HG03066 (cell line): ENCODE data around the gene LELP1.
"Not testable (repeated sequence)": the region's sequence is repeated elsewhere in the genome, so short reads cannot be mapped to it uniquely, and the experiment has no call there.

Experiments
- ATAC-seq: cut with Tn5 transposase; IDR thresholded peaks from one replicate; pipeline ENCODE4 v1.9.1; 2021; ENCODE audit warnings: low read depth; ENCODE audit not compliant: unreplicated experiment

Gene LELP1

GRCh38 chr1:153203130-153203529, at the start of gene LELP1:
Gene LELP1, plus strand, starts transcription at chr1:153203430. Its CDS starts 1,278 bp downstream, at chr1:153204708.
- ATAC-seq = no peak

DNA sequence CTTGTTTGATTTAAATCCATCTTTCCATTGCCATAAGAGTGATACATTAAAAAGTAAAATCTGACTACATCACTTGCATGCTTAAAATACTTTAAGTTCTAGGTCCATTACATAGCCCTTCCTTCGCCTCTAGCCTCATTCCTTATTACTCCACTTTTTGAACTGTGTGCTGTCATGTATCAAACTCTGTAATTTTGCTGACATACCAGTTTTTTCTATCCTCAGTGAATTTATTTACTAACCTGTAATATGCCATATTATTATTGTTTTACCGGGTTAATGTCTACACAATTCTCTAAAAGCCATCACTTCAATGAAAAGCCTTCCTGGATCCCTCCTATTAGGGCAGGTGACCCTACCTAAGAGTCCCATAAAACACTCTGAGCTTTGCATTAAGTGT, 47.7 kb upstream of the LELP1 start:
- no peak for ATAC-seq

- ATAC-seq = no peak
These were observed 34.5 kb upstream of the LELP1 start for GRCh38 chr1:153168686-153169085.

DNA sequence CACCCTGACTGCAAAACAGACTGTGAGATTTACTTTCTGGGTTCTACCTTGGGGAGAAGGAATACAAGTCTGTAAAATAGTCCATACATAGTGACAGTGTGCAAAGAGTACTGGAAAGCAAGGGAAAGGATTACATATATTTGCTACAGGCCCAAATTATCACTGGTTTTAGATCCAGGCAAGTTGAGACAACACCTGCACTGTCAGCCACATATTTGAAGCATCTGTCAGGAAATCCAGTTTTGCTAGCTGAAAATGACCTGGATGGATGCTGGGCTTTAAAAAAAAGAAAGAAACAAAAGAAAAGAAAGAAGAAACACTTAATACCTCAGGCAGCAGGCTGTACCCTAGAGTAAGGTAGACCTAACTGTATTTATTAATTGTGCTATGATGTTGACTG, 28.6 kb upstream of the LELP1 start:
- no peak for ATAC-seq

GRCh38 chr1:153178922-153179321, 24.3 kb upstream of the LELP1 start:
- no peak for ATAC-seq

GRCh38 chr1:153180556-153180955, 22.7 kb upstream of the LELP1 start:
- ATAC-seq = no peak

GRCh38 chr1:153188301-153188700, 14.9 kb upstream of the LELP1 start:
- not testable (repeated sequence) for ATAC-seq

DNA sequence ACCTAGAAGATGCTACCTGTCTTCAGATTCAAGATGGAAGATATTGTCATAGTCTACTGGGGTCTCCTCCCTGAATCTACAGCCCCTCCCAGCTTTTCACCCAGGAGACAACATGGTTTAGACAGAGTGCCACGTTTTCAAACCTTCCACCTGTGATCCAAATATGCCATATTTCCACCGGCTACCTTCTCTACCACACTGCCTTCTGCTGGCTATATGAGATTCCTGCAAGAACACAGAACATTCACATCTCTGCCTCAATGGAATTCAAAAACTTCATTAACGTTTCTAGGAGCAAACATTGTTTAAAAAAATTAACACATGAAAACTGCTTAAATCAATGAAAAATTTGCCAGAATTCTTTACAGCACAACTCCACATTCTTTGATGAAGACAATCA, 12.9 kb upstream of the LELP1 start:
- ATAC-seq = no peak

DNA sequence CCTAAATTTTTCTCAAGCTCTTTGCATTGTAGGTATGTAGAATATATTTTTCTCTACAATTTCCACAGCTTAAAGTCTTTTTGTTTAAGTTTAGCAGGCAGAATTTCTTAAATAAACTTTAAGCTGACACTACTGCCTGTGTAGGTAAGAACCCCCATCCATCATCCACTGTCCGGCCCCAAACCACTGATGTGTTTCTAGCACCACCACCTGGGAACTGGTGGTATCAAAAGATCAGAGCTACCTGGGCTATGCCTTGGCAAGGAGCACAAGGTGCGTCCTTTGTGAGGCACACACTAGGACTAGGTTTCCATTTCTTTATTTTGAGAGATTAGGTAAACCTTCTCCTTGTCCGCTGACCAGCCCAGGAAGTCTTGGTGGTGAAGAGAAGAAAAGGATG, 10.5 kb upstream of the LELP1 start:
- ATAC-seq = no peak

DNA sequence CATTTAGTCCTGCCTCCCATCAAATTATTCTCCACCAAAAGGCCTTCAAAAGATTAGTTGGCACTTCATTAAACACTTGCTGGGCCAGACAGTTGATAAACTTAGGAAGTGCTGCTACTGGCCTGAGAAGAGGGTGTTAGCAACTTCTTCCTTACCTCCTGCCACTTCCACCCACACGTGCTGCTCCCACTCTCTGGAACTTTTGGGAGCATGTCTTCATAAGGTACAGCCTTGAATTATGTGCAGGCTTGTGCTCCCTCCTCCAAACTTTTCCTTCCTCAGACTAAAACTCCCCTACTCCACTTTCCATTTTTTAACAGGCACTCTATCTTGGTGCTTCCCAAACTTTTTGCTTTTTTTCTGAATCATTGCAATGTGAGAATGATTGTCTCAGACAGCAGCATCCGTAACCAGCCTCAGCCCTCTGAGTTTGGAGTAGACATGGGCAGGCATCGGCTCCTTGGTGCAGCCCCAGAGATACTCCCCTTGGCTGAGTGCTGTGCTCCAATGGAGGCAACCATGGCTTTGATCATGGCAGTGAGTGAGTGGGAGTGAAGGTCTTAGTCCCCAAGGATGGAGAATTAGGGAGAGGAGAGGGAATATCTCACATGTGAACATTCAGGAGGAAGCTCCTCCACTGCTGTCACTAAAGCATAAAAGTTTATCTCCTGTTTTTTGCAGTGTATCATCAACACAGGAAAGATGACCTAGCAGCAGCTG, 8.7 kb upstream of the LELP1 start:
- no peak for ATAC-seq

GRCh38 chr1:153195216-153195615, 8.0 kb upstream of the LELP1 start:
- no peak for ATAC-seq

DNA sequence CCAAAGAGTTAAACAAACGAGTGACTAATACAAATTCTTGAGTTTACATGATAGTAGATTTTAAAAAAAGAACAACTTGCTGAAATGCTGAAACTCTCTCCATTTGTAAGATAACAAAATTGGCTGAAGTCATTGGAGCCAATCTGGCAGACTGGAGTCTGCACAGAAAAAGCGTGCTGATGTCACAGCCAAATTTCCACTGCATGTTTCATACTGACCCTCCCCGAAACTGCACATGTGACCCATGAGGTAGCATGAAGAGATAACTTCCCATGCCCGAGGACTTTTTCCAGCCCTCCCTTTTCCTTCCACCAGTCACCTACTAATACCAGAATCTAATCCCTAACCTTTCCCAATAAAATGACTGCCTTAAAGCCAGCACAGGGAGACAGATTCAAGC, 1.2 kb upstream of the LELP1 start:
- no peak for ATAC-seq

- ATAC-seq = no peak
These were observed 3.4 kb downstream of the LELP1 start for GRCh38 chr1:153206631-153207030.

GRCh38 chr1:153210206-153210605, 7.0 kb downstream of the LELP1 start:
- no peak for ATAC-seq

DNA sequence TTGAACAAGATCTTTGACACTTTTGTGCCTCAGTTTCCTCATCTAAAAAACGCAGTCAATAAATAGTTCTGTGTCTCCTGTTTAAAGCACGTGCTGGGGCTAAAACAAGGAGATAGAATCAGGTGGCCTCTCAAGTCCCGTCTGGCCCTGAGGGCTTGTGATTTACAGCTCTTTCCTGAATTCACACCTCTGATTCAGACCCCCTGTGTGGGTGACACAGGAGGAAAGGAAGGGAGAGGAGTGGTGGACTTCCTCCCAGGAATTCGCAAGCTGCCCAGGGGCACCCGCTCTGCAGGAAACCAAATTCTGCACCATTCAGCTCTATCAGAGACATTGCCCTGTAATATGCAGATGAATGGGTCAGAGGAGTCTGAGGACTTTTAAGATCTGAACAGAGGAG, 9.0 kb downstream of the LELP1 start:
- no peak for ATAC-seq

- ATAC-seq = no peak
These were observed 10.3 kb downstream of the LELP1 start for GRCh38 chr1:153213519-153213918.

GRCh38 chr1:153217212-153217611, 14.0 kb downstream of the LELP1 start, which contains the start of gene PRR9:
Gene PRR9, plus strand, starts transcription at chr1:153217584. Its CDS starts 561 bp downstream, at chr1:153218145.
- no peak for ATAC-seq

DNA sequence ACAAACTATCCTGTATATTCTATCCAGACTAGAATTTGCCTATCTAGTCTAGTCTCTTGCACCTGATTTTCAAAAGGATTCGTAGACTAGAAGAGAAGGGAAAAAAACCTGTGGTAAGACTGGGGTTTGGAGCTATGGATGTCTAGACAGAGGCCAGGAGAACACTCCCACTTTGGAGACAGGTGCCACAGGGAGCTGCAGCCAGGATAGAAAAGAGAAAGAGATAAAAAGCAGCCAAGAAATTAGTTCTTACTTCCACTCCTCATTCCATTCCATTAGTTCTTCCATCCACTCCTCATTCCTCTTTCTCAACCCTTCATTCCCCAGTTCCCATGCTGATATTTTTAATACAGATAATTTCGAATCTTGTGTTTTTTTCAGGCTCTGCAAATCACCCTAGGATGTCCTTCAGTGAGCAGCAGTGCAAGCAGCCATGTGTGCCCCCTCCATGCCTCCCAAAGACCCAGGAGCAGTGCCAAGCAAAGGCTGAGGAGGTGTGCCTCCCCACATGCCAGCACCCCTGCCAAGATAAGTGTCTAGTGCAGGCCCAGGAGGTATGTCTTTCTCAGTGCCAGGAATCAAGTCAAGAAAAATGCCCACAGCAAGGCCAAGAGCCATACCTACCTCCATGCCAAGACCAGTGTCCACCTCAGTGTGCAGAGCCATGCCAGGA, 14.7 kb downstream of the LELP1 start:
- ATAC-seq = no peak

DNA sequence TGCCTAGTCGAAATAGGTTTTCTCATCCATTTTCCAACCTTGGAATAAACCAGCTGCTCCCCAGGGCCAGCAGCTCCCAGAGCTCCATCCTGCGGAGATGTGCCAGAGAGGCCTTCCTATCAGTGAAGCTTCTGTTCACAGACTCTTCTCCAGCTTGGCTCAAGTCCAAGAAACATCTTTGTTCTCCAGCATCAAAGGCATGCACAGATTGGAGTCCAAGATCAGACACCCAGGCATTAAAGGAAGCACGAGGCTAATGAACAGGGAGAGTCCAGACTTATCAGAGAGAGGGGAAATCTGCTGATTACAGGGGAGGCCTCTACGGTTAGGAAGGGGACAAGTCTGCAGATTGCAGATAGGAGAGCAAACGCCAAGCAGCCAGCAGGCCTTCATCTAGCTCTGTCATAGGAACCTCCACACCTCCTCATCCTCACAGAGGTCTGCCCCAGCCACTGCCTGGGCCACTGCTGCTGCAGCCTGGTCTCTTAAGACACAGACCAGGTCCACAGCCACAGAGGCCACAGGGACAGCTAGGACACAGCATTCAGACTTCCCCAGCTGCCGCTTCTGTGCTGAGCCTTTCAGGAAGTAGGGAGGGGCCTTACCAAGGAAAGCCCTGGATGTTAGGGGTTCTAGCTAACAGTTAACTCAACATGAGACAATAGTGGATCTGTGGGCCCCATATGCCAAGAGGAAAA, 17.5 kb downstream of the LELP1 start:
- no peak for ATAC-seq

DNA sequence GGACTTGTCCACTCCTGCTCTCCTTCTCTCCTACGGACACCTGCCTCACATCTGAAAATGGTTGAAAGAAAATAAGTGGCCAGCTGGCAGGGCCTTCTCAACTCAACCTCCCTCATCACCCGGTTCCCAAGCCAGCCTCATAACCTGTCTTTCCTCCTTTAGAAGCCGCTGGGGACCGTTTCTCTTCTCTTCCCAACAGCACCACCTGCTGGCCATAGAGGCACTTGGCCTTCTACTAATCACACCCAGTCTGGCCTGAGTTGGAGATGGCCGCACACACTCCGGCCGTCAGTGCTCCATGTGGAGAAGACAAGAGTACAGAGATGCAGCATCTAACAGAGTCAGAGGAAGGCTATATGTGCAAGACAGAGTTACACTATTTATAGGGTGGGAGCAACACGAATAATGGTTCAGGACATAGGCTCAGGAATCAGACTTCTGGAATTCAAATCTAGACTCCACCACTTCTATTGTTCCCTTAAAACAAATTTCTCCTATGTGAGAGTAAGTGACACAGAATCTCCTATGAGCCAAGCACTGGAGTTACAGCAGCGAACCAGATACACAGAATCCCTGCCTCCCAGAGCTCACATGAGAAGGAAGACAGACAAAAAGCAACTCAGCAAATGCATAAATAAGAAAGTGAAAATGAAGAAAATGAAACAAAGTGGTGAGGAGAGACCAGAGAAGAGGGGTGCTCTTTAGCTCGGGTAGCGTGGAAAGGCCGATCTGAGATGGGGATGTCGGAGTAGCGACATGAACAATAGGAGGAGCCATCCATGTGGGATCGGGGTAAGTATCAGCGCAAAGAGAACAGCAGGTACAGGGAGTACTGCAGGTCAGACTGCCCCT, 20.0 kb downstream of the LELP1 start:
- ATAC-seq = peak; percentile 65

DNA sequence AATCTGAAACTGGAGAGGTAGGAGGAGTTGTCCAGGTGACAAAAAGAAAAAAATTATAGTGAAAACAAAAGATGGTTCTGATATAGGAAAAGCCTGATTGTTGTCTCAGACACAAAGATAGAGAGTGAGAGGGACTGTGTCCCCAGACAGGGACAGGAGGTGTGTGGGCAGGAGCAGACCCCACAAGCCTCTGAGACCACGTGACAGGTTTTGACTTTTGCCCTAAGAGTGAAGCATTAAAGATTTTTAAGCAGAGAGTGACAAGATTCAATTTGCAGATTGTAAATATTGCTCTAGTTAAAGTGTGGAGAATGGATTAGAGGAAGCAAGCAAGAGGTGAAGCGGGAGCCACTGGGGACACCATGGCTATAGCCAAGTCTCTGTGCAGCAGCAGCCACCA, 24.6 kb downstream of the LELP1 start:
- no peak for ATAC-seq
